Erythroblast (primary cell): Measurements from ENCODE around the gene CLCF1.

Experiments
- GATA1 ChIP-seq: IDR thresholded peaks from 2 replicates; pipeline ENCODE4 v1.6.1; 2011; ENCODE audit warnings: low read depth, mild to moderate bottlenecking, control low read depth, low read length, moderate library complexity
- POLR2A ChIP-seq: IDR thresholded peaks from 2 replicates; pipeline ENCODE4 v1.6.1; 2011; ENCODE audit warnings: mild to moderate bottlenecking, low read length

DNA sequence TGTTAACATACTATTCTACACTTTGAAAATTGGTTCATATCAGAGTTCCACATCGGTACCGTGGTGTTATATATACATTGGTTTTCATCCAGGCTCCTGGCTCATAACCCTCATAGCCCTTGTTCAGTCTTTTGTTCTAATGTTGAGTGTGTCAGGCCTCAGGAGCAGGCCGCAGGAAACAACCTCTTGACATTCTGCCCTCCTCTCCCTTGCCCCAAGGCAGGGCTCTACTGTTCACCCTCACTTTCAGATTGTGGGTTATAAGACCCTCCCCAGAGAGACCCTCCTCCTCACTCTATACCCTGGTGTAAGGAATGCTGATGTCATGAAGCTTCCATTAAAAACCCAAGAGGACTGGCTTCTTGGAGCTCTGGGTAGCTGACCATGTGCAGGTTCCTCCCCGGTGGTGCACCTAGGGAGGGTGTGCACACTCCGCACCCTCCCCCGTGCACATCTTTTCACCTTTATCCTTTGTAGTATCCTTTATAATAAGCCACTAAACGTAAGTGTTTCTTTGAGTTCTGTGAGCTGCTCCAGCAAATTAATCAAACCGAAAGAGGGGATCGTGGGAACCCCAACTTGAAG is 58.0 kb downstream of the CLCF1 start:
- no peak for TF ChIP-seq POLR2A
- no peak for TF ChIP-seq GATA1
